Muscle layer of colon (tissue), 2 donors: ENCODE measurements around the gene SYT4.
"Not testable (repeated sequence)": the region's sequence is repeated elsewhere in the genome, so short reads cannot be mapped to it uniquely, and the experiment has no call there.

Source experiments
- H3K27ac ChIP-seq: one replicate; pipeline ENCODE4 v1.7.0; 2013; ENCODE audit warnings: low read depth, mild to moderate bottlenecking, low read length, moderate library complexity
- H3K27me3 ChIP-seq, 2 donors: one replicate each; pipeline ENCODE4 v1.7.0; 2013; ENCODE audit warnings: low read length in 2 of 2, mild to moderate bottlenecking in 2 of 2; ENCODE audit not compliant: insufficient read depth in 2 of 2, control insufficient read depth in 1 of 2
- H3K36me3 ChIP-seq: one replicate; pipeline ENCODE4 v1.7.0; 2013; ENCODE audit warnings: mild to moderate bottlenecking, low read length; ENCODE audit not compliant: insufficient read depth
- H3K4me1 ChIP-seq: one replicate; pipeline ENCODE4 v1.7.0; 2013; ENCODE audit warnings: mild to moderate bottlenecking, low read length; ENCODE audit not compliant: insufficient read depth
- H3K4me3 ChIP-seq, 2 donors: one replicate each; pipeline ENCODE4 v1.7.0; 2013; ENCODE audit warnings: low read length in 2 of 2, low read depth in 1 of 2, mild to moderate bottlenecking in 1 of 2, moderate library complexity in 1 of 2
- H3K9ac ChIP-seq: one replicate; pipeline ENCODE4 v1.7.0; 2013; ENCODE audit warnings: low read length
- H3K9me3 ChIP-seq: one replicate; pipeline ENCODE4 v1.7.0; 2013; ENCODE audit warnings: mild to moderate bottlenecking, low read length
- donor health status: abdominal sarcoma.
- donor health status: Adenocarcinoma of cecum.

The SYT4 gene, protein sequence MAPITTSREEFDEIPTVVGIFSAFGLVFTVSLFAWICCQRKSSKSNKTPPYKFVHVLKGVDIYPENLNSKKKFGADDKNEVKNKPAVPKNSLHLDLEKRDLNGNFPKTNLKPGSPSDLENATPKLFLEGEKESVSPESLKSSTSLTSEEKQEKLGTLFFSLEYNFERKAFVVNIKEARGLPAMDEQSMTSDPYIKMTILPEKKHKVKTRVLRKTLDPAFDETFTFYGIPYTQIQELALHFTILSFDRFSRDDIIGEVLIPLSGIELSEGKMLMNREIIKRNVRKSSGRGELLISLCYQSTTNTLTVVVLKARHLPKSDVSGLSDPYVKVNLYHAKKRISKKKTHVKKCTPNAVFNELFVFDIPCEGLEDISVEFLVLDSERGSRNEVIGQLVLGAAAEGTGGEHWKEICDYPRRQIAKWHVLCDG

DNA sequence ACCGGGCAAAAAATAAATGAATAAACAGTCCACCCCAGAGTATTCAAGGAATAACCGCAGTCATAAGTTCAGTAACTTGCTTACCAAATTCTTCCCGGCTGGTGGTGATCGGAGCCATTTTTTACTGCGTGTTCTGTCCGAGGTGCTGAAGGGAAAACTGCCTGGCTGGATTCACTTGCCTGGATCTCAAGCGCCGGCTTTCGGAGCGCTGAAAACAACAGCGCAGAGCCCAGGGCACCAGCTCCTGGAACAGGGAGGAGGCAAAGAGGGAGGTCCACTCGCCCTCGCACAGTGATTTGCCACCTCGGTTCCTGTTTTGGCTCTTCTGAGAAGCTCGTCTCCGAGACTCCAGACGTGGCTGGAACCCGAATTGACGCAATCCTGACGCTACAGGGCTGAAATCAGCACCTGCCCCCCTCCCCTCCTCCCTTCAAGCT lies at the start of gene SYT4:
Gene SYT4, minus strand, starts transcription at position 327 of the 437 bp plus-strand sequence. Its CDS starts 209 bp downstream, at position 118.
- no peaks in the 10 kb centered on the region for H3K27me3 ChIP-seq
- H3K36me3 ChIP-seq, result no peaks in the 10 kb centered on the region
- no peak within 1 kb of the TSS for H3K9ac ChIP-seq
- no peak within 1 kb of the TSS for H3K4me3 ChIP-seq
- no peaks in the 10 kb centered on the region for H3K9me3 ChIP-seq
- no peaks in the 10 kb centered on the region for H3K4me1 ChIP-seq
- no peak within 1 kb of the TSS for H3K27ac ChIP-seq

DNA sequence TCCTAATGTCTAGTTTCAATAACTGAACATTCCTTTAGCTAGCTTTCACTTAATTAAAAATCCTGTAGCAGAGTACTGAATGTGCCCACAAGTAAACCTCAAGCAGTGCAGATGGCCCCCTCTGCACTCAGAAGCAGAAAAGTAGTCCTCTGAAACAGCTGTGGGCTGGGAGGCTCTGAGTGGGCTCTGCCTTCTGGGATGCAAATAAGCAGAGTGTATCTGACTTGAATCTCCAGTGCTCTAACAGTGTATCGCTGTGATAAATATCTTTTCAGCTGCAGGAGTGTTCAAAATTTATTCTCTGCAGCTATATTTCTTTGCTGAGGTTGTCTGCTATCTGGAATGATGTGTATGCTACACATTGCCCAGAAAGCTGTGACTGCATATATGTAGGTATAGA lies 44.8 kb upstream of the SYT4 start:
- no peak overlapping the region for H3K27ac ChIP-seq
- no peaks in the 10 kb centered on the region for H3K36me3 ChIP-seq
- H3K9me3 ChIP-seq, result no peaks in the 10 kb centered on the region
- no peaks in the 10 kb centered on the region for H3K27me3 ChIP-seq
- H3K9ac ChIP-seq, result no peak overlapping the region
- no peaks in the 10 kb centered on the region for H3K4me1 ChIP-seq
- no peak overlapping the region for H3K4me3 ChIP-seq

DNA sequence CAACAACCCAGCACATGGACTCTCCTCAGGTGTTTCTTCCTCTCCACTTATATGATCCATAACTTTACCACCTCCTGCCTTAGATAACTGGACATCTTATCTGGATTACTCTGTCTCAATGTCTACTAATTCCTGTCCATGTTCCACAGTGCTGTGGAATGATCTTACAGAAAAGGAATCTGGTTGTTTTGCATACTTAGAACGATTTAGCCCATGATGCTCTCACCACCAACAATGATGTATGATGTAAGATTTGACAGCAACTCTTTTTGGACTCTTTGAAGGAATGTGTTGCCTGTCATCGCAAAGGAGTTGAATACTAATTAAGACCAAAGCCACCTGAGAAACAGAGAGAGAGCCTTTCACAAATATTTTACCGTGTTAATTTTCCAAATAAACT lies 37.7 kb upstream of the SYT4 start:
- no peaks in the 10 kb centered on the region for H3K9me3 ChIP-seq
- no peaks in the 10 kb centered on the region for H3K36me3 ChIP-seq
- no peak overlapping the region for H3K27ac ChIP-seq
- no peak overlapping the region for H3K4me3 ChIP-seq
- no peaks in the 10 kb centered on the region for H3K27me3 ChIP-seq
- no peak overlapping the region for H3K9ac ChIP-seq
- H3K4me1 ChIP-seq, result no peaks in the 10 kb centered on the region

DNA sequence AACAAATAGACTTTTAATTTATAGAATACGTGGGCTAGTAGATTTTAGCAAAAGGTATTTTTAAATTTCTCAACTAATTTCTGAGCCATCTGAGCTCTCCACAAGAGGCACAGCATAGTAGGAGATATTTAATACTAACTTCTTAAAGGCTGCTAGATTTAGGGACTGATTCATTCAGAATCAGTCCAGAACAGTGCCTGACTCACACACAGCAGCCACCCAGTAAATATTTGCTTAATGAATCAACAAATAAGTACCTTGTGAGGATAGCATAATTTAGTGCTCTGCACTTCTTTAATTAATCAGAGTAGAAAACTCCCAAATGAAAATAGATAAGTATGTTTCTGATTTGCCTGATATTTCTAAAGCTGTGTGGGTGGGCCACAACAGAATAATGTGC lies 35.6 kb upstream of the SYT4 start:
- no peaks in the 10 kb centered on the region for H3K9me3 ChIP-seq
- H3K27me3 ChIP-seq, result no peaks in the 10 kb centered on the region
- no peak overlapping the region for H3K9ac ChIP-seq
- no peaks in the 10 kb centered on the region for H3K36me3 ChIP-seq
- H3K4me3 ChIP-seq, result no peak overlapping the region
- no peak overlapping the region for H3K27ac ChIP-seq
- no peaks in the 10 kb centered on the region for H3K4me1 ChIP-seq

DNA sequence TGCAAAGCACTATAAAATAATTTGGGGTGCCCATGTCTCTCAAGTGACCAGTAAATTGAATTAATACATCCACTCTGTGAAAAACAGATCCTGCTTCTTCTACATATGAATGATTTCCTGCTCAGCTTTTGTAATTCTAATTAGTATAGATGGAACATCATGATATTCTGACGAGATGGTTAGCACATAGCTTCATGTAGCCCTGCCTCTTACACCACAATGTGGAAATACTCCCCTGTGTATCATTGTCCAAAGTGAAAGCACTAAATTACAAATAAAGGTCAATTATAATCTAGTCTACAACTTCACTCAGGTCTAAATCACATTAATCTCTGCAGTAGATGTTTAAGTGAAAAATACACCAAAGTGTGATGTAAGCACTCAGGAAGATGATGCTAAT lies 32.9 kb upstream of the SYT4 start:
- Histone ChIP-seq H3K9ac (no peak overlapping the region), H3K4me3 (no peak overlapping the region), H3K4me1 (no peaks in the 10 kb centered on the region), H3K27ac (no peak overlapping the region), H3K36me3 (no peaks in the 10 kb centered on the region), H3K9me3 (no peaks in the 10 kb centered on the region), H3K27me3 (no peaks in the 10 kb centered on the region)

DNA sequence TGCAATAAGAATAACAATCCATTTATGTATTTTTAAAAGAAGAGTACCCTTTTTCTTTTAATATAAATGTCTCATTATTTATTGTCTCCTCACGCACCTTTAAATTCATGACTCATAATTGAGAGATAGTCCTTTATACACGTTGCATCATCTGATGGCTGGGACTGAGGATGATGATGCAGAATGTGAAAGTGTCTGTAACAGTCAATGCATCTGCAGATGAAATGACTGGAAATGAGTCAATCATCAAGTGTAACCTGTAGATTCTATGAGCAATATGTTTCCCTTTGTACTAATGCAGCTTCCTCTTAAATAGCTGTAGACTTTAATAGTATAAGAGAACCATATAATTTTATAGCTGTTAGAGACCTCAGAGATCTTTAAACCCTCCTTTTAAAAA lies 26.1 kb upstream of the SYT4 start:
- H3K9me3 ChIP-seq, result no peaks in the 10 kb centered on the region
- no peak overlapping the region for H3K4me3 ChIP-seq
- no peaks in the 10 kb centered on the region for H3K4me1 ChIP-seq
- H3K27me3 ChIP-seq, result no peaks in the 10 kb centered on the region
- no peaks in the 10 kb centered on the region for H3K36me3 ChIP-seq
- no peak overlapping the region for H3K9ac ChIP-seq
- H3K27ac ChIP-seq, result no peak overlapping the region

DNA sequence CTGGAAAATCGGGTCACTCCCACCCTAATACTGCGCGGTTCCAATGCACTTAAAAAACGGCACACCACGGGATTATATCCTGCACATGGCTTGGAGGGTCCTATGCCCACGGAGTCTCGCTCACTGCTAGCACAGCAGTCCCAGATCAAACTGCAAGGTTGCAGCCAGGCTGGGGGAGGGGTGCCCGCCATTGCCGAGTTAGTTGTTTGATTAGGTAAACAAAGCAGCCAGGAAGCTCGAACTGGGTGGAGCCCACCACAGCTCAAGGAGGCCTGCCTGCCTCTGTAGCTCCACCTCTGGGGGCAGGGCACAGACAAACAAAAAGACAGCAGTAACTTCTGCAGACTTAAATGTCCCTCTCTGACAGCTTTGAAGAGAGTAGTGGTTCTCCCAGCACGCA lies 8.9 kb upstream of the SYT4 start:
- not testable (repeated sequence) for H3K4me3 ChIP-seq, H3K4me1 ChIP-seq, H3K9me3 ChIP-seq, H3K27me3 ChIP-seq, H3K9ac ChIP-seq, H3K27ac ChIP-seq, H3K36me3 ChIP-seq

DNA sequence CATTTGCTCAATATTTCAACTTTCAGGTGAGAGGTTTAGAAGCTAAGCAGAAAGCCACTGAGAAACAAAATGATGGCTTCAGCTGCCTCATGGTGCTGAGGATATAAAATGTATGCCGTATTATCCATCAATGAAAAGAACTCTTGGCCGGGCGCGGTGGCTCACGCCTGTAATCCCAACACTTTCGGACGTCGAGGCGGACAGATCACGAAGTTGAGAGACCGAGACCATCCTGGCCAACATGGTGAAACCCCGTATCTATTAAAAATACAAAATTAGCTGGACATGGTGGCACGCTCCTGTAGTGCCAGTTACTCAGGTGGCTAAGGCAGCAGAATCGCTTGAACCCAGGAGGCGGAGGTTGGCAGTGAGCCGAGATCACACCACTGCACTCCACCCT lies 6.0 kb upstream of the SYT4 start:
- Histone ChIP-seq H3K27me3 (no peaks in the 10 kb centered on the region), H3K9me3 (no peaks in the 10 kb centered on the region), H3K36me3 (no peaks in the 10 kb centered on the region), H3K27ac (no peak overlapping the region), H3K4me1 (no peaks in the 10 kb centered on the region), H3K9ac (no peak overlapping the region), H3K4me3 (no peak overlapping the region)

DNA sequence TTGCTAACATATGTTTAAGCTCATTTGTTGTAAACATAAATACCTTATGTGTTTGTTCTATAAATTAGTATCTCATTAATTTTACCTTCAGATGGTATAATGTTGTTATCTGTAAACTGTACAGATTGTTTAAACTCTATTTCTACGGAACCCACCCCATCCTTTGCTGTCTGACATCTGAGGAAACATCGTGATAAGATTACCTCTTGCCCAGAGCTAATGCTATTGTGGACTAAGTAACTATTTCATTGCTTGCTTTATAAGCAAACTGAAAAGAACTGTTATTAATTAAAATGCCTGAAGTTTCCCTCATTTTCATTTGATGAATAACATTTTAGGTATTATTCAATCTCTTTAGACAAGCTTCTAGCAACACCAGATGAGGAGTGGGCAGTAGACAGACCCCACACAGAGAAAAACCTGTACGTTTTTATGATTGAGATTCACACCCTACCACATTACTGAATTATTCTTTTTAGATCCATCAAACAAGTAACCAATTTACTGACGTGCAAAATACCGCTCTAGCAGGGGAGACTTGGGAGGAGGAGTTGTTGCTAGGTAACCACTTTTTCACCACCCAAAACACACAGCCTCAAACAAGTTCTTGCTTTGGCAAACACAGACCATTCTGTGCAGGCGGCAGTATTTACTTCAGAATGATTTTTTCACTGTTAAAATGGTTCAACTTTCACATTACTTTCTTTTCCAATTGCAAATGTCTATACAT lies 1.9 kb upstream of the SYT4 start:
- no peaks in the 10 kb centered on the region for H3K4me1 ChIP-seq
- no peak overlapping the region for H3K27ac ChIP-seq
- no peak overlapping the region for H3K4me3 ChIP-seq
- H3K9ac ChIP-seq, result no peak overlapping the region
- H3K27me3 ChIP-seq, result no peaks in the 10 kb centered on the region
- no peaks in the 10 kb centered on the region for H3K9me3 ChIP-seq
- no peaks in the 10 kb centered on the region for H3K36me3 ChIP-seq

DNA sequence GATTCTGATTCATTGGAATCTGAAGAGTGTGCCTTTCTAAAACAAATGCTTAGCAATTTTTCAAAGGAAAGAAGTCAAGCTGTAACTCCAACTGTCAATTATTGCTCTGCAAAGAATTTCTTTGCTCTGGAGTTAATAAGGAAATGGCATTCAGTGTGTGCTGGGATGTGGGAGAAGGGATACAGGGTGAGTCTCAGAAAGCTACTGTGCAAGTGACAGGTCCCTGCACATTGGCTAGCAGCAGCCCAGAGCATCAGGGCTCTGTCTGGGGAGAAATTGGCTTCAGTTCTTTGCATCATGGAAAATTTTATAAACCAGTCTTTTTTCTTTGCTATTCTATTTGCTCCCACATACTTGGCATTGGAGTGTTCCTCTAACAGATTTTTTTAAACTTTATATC lies 1.1 kb upstream of the SYT4 start:
- Histone ChIP-seq H3K27ac (no peak overlapping the region), H3K4me1 (no peaks in the 10 kb centered on the region), H3K36me3 (no peaks in the 10 kb centered on the region), H3K9ac (no peak overlapping the region), H3K9me3 (no peaks in the 10 kb centered on the region), H3K27me3 (no peaks in the 10 kb centered on the region), H3K4me3 (no peak overlapping the region)

DNA sequence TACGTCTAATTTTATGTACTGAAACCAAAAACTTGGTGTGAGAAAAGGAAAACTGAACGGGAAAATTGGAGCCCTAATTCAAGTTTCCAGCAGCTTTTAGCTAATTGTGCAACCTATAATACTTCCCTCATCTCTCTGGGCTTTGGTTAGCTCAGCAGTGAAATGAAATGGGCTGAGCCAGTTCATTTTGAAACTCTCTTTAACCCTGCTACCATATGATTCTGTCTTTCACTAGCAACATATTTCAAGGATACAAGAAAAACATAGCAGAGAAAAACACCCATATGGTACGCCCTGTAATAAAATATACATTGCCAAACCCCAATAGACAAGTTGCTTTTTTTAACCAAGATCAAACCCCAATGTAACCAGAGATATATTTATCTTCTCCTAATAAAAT lies 799 bp downstream of the SYT4 start:
- Histone ChIP-seq H3K27me3 (no peaks in the 10 kb centered on the region), H3K36me3 (no peaks in the 10 kb centered on the region), H3K4me3 (no peak overlapping the region), H3K9me3 (no peaks in the 10 kb centered on the region), H3K27ac (no peak overlapping the region), H3K9ac (no peak overlapping the region), H3K4me1 (no peaks in the 10 kb centered on the region)

DNA sequence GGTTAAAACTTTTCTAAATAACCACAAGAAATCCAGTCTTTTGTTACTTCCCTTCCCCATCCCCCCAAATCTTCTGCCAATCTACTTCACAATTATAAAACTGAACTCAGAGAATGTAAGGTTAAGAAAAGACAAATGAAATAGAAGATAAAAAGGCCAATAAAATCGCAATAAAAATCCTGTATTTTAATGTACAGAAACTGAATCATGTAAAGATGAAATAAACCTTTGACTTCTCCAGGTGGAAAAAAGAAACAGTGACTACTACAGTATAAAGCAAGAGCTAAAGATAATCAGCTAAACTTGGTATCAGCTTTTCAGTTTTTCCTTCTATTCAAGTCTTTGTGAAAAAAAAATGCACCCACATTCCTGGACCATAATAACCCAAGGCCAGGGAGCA lies 1.7 kb downstream of the SYT4 start:
- Histone ChIP-seq H3K9me3 (no peaks in the 10 kb centered on the region), H3K4me3 (no peak overlapping the region), H3K9ac (no peak overlapping the region), H3K36me3 (no peaks in the 10 kb centered on the region), H3K27ac (no peak overlapping the region), H3K4me1 (no peaks in the 10 kb centered on the region), H3K27me3 (no peaks in the 10 kb centered on the region)
